SH-SY5Y (cell line): ENCODE results near the gene GALNTL6.

Experiments
- GATA2 ChIP-seq: IDR thresholded peaks from 2 replicates; pipeline ENCODE4 v1.6.1; 2011; ENCODE audit warnings: mild to moderate bottlenecking, low read depth, low read length
- GATA3 ChIP-seq: IDR thresholded peaks from 2 replicates; pipeline ENCODE4 v1.6.1; 2011; ENCODE audit warnings: low read depth, mild to moderate bottlenecking, low read length, moderate library complexity

- TF ChIP-seq GATA3, result no peak
- no peak for TF ChIP-seq GATA2
Measured at GRCh38 chr4:171846232-171846631, 33.0 kb downstream of the GALNTL6 start.
